ENCODE data around the gene LRP1B. TPM values are rescaled to one million over a fixed set of nuclear protein-coding genes. Genes with fewer than 3 reads are reported as not detected.

Gene LRP1B
- total RNA-seq, 1 experiment from 2014 or later, result 0.52 TPM

DNA sequence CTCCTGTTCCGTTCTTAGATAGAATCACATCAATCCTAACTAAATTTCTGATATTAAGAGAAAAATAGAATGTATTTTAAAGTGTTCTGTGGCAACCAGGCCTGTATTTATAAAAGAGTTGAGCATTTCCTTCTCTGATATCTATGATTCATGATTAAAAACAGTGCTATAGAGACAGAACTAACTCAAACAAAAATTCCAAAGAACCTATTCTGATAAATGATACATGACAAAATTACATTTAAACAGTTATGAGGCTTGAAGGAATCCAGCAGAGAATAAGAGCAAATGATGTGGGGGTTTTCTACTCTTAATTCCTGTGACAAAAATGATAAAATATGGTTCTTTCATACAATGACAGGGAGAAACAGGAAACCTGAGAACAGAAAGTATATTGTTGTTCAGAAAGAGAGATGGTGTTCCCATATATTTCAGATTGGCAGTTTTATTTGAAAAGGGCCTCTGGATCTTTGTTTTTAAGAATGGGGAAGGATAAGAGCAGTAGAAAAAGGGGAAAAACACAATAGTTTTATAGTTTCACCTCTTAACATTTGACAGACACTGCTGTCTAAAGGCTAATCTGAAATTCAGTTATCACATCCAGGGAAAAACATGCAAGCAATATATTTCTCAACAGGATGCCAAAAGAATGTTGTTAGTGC lies 944.3 kb downstream of the LRP1B start (continued):
- TF ChIP-seq, protein P1, sequence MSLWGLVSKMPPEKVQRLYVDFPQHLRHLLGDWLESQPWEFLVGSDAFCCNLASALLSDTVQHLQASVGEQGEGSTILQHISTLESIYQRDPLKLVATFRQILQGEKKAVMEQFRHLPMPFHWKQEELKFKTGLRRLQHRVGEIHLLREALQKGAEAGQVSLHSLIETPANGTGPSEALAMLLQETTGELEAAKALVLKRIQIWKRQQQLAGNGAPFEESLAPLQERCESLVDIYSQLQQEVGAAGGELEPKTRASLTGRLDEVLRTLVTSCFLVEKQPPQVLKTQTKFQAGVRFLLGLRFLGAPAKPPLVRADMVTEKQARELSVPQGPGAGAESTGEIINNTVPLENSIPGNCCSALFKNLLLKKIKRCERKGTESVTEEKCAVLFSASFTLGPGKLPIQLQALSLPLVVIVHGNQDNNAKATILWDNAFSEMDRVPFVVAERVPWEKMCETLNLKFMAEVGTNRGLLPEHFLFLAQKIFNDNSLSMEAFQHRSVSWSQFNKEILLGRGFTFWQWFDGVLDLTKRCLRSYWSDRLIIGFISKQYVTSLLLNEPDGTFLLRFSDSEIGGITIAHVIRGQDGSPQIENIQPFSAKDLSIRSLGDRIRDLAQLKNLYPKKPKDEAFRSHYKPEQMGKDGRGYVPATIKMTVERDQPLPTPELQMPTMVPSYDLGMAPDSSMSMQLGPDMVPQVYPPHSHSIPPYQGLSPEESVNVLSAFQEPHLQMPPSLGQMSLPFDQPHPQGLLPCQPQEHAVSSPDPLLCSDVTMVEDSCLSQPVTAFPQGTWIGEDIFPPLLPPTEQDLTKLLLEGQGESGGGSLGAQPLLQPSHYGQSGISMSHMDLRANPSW (CRISPR knock-in tag; conservative IDR thresholded peaks at IDR 0.05; ENCODE audit: low read depth), result no peak
- TF ChIP-seq ATF1 (CRISPR knock-in tag; IDR thresholded peaks at IDR 0.05) (no peak), ELF4 (CRISPR knock-in tag; IDR thresholded peaks at IDR 0.05; ENCODE audit: low read depth) (no peak), GABPB1 (CRISPR knock-in tag; IDR thresholded peaks at IDR 0.05) (no peak), PRDM15 (CRISPR knock-in tag; IDR thresholded peaks at IDR 0.05) (no peak), E2F5 (CRISPR knock-in tag; IDR thresholded peaks at IDR 0.05) (no peak), SP1 (CRISPR knock-in tag; conservative IDR thresholded peaks at IDR 0.05) (no peak), NFATC4 (CRISPR knock-in tag; IDR thresholded peaks at IDR 0.05) (no peak)
- TF ChIP-seq, protein P2, sequence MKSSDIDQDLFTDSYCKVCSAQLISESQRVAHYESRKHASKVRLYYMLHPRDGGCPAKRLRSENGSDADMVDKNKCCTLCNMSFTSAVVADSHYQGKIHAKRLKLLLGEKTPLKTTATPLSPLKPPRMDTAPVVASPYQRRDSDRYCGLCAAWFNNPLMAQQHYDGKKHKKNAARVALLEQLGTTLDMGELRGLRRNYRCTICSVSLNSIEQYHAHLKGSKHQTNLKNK (CRISPR knock-in tag; IDR thresholded peaks at IDR 0.05), result no peak
- TF ChIP-seq, protein P3, sequence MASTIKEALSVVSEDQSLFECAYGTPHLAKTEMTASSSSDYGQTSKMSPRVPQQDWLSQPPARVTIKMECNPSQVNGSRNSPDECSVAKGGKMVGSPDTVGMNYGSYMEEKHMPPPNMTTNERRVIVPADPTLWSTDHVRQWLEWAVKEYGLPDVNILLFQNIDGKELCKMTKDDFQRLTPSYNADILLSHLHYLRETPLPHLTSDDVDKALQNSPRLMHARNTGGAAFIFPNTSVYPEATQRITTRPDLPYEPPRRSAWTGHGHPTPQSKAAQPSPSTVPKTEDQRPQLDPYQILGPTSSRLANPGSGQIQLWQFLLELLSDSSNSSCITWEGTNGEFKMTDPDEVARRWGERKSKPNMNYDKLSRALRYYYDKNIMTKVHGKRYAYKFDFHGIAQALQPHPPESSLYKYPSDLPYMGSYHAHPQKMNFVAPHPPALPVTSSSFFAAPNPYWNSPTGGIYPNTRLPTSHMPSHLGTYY (CRISPR knock-in tag; IDR thresholded peaks at IDR 0.05), result no peak
- TF ChIP-seq, protein P4, sequence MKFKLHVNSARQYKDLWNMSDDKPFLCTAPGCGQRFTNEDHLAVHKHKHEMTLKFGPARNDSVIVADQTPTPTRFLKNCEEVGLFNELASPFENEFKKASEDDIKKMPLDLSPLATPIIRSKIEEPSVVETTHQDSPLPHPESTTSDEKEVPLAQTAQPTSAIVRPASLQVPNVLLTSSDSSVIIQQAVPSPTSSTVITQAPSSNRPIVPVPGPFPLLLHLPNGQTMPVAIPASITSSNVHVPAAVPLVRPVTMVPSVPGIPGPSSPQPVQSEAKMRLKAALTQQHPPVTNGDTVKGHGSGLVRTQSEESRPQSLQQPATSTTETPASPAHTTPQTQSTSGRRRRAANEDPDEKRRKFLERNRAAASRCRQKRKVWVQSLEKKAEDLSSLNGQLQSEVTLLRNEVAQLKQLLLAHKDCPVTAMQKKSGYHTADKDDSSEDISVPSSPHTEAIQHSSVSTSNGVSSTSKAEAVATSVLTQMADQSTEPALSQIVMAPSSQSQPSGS (CRISPR knock-in tag; IDR thresholded peaks at IDR 0.05; ENCODE audit: borderline replicate concordance, low read depth), result no peak

GRCh38 chr2:141182246-141182645 lies 948.6 kb downstream of the LRP1B start:
- DNase-seq (ENCODE audit: low spot score) (no peak), ATAC-seq (no peak)
- Mint-ChIP-seq H3K4me1 (no peaks in the 10 kb centered on the region), H3K4me3 (no peak overlapping the region), H3K27me3 (ENCODE audit: low read depth) (no peaks in the 10 kb centered on the region), H3K27ac (no peak overlapping the region), H3K36me3 (no peaks in the 10 kb centered on the region), H3K9me3 (peaks cover 13% of the 10 kb centered on the region; the same call in 1 of the 2 replicates)
- ChIA-PET POLR2A (no interaction called here), CTCF (no interaction called here)
- TF ChIP-seq RORB (CRISPR knock-in tag; IDR thresholded peaks at IDR 0.05) (no peak), IRF2 (CRISPR knock-in tag; IDR thresholded peaks at IDR 0.05; ENCODE audit: borderline replicate concordance, low read depth) (no peak), E2F4 (CRISPR knock-in tag; IDR thresholded peaks at IDR 0.05; ENCODE audit: borderline replicate concordance, low read depth) (no peak), NR3C1 (CRISPR knock-in tag; conservative IDR thresholded peaks at IDR 0.05; ENCODE audit: low read depth) (no peak), ZSCAN18 (CRISPR knock-in tag; IDR thresholded peaks at IDR 0.05) (no peak), FOXJ3 (CRISPR knock-in tag; IDR thresholded peaks at IDR 0.05; ENCODE audit: borderline replicate concordance) (no peak), ATF1 (CRISPR knock-in tag; IDR thresholded peaks at IDR 0.05) (no peak), GTF2I (CRISPR knock-in tag; conservative IDR thresholded peaks at IDR 0.05) (no peak)
- TF ChIP-seq, protein P5, sequence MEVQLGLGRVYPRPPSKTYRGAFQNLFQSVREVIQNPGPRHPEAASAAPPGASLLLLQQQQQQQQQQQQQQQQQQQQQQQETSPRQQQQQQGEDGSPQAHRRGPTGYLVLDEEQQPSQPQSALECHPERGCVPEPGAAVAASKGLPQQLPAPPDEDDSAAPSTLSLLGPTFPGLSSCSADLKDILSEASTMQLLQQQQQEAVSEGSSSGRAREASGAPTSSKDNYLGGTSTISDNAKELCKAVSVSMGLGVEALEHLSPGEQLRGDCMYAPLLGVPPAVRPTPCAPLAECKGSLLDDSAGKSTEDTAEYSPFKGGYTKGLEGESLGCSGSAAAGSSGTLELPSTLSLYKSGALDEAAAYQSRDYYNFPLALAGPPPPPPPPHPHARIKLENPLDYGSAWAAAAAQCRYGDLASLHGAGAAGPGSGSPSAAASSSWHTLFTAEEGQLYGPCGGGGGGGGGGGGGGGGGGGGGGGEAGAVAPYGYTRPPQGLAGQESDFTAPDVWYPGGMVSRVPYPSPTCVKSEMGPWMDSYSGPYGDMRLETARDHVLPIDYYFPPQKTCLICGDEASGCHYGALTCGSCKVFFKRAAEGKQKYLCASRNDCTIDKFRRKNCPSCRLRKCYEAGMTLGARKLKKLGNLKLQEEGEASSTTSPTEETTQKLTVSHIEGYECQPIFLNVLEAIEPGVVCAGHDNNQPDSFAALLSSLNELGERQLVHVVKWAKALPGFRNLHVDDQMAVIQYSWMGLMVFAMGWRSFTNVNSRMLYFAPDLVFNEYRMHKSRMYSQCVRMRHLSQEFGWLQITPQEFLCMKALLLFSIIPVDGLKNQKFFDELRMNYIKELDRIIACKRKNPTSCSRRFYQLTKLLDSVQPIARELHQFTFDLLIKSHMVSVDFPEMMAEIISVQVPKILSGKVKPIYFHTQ (CRISPR knock-in tag; IDR thresholded peaks at IDR 0.05), result no peak

Data from WTC11 (cell line).